Dermis blood vessel endothelial cell (primary cell): Measurements from ENCODE around the gene CYP46A1. TPM values are rescaled to one million over a fixed set of nuclear protein-coding genes. Genes with fewer than 3 reads are reported as not detected.

ENCODE experiments used
- DNase-seq: peaks from one replicate; pipeline ENCODE4 v3.0.0; 2010
- total RNA-seq: library from RNA; depleted of rRNA; stranded (reverse); fragments of >200 nt; gene quantifications from 2 replicates; pipeline ENCODE4 v1.2.3, GENCODE V29; 2014

The CYP46A1 gene
- total RNA-seq, 1 donor from 2014 or later, result under 0.01 TPM

- no peak for DNase-seq
Measured at GRCh38 chr14:99731547-99732435, 47.7 kb downstream of the CYP46A1 start.

- DNase-seq, result no peak
Measured at GRCh38 chr14:99732436-99733210, 48.5 kb downstream of the CYP46A1 start.

- DNase-seq, result no peak
Measured at GRCh38 chr14:99733211-99733539, 49.1 kb downstream of the CYP46A1 start.

GRCh38 chr14:99733540-99734405 lies 49.7 kb downstream of the CYP46A1 start:
- peak; percentile 71 for DNase-seq

GRCh38 chr14:99734406-99735051 lies 50.4 kb downstream of the CYP46A1 start:
- DNase-seq, result no peak

- no peak for DNase-seq
Measured at GRCh38 chr14:99735189-99736135, 51.4 kb downstream of the CYP46A1 start.

- peak; percentile 40 for DNase-seq
Measured at GRCh38 chr14:99736603-99737371, 52.7 kb downstream of the CYP46A1 start.

GRCh38 chr14:99737451-99737951 lies 53.4 kb downstream of the CYP46A1 start:
- DNase-seq, result peak; percentile 78

GRCh38 chr14:99737956-99738667 lies 54.0 kb downstream of the CYP46A1 start:
- peak; percentile 43 for DNase-seq

GRCh38 chr14:99740411-99740810 lies 56.3 kb downstream of the CYP46A1 start:
- no peak for DNase-seq

GRCh38 chr14:99741227-99741976 lies 57.3 kb downstream of the CYP46A1 start:
- no peak for DNase-seq

- no peak for DNase-seq
Measured at GRCh38 chr14:99742074-99742473, 58.0 kb downstream of the CYP46A1 start.

GRCh38 chr14:99742509-99743487 lies 58.7 kb downstream of the CYP46A1 start:
- no peak for DNase-seq

- no peak for DNase-seq
Measured at GRCh38 chr14:99744199-99744872, 60.2 kb downstream of the CYP46A1 start.

GRCh38 chr14:99744873-99745224 lies 60.8 kb downstream of the CYP46A1 start:
- no peak for DNase-seq

- peak; percentile 45 for DNase-seq
Measured at GRCh38 chr14:99745307-99745951, 61.3 kb downstream of the CYP46A1 start.
